Measurements from ENCODE around the gene CBX2. TPM values are rescaled to one million over a fixed set of nuclear protein-coding genes. Genes with fewer than 3 reads are reported as not detected.

Gene CBX2
- polyA plus RNA-seq, 3 donors, result 0.79 to 1.3 (median 1.3) TPM

GRCh38 chr17:79814974-79815835 is 37.3 kb downstream of the CBX2 start:
- 4 to 10% (median 4%) methylated on average over 90 to 96 of the region's 96 CpGs for WGBS, 3 donors
- H3K27ac ChIP-seq (ENCODE audit: low read depth, low read length), result no peak overlapping the region

- no peak overlapping the region for H3K27ac ChIP-seq (ENCODE audit: low read depth, low read length)
- WGBS, 3 donors, result 51 to 61% (median 59%) methylated on average over 34 to 41 of the region's 41 CpGs
These were observed 38.0 kb downstream of the CBX2 start for GRCh38 chr17:79815836-79816461.

- 91 to 94% (median 93%) methylated on average over 12 of the region's 12 CpGs for WGBS, 3 donors
- no peak overlapping the region for H3K27ac ChIP-seq (ENCODE audit: low read depth, low read length)
These were observed 40.2 kb downstream of the CBX2 start for GRCh38 chr17:79818026-79818758.

- 86 to 87% (median 86%) methylated on average over 5 of the region's 5 CpGs for whole genome bisulfite sequencing, 3 donors
- no peak overlapping the region for H3K27ac ChIP-seq (ENCODE audit: low read depth, low read length)
These were observed 41.1 kb downstream of the CBX2 start for GRCh38 chr17:79819085-79819484.

- H3K27ac ChIP-seq (ENCODE audit: low read depth, low read length), result no peak overlapping the region
- WGBS, 3 donors, result 95 to 96% (median 96%) methylated on average over 13 of the region's 13 CpGs
These were observed 41.8 kb downstream of the CBX2 start for GRCh38 chr17:79819534-79820276.

- H3K27ac ChIP-seq (ENCODE audit: low read depth, low read length), result no peak overlapping the region
- 75 to 93% (median 92%) methylated on average over 4 of the region's 4 CpGs for WGBS, 3 donors
These were observed 43.0 kb downstream of the CBX2 start for GRCh38 chr17:79820959-79821330.

GRCh38 chr17:79821331-79822095 is 43.6 kb downstream of the CBX2 start:
- no peak overlapping the region for H3K27ac ChIP-seq (ENCODE audit: low read depth, low read length)
- WGBS, 3 donors, result 72 to 91% (median 88%) methylated on average over 12 of the region's 12 CpGs

GRCh38 chr17:79822583-79823124 is 44.7 kb downstream of the CBX2 start:
- H3K27ac ChIP-seq (ENCODE audit: low read depth, low read length), result no peak overlapping the region
- 93 to 96% (median 95%) methylated on average over 17 of the region's 17 CpGs for WGBS, 3 donors

GRCh38 chr17:79824234-79824633 is 46.3 kb downstream of the CBX2 start:
- WGBS, 3 donors, result 96 to 97% (median 97%) methylated on average over 17 of the region's 17 CpGs
- H3K27ac ChIP-seq (ENCODE audit: low read depth, low read length), result no peak overlapping the region

- 66 to 90% (median 88%) methylated on average over 6 of the region's 6 CpGs for WGBS, 3 donors
These were observed 47.1 kb downstream of the CBX2 start for GRCh38 chr17:79824893-79825579.

GRCh38 chr17:79825580-79825921 is 47.6 kb downstream of the CBX2 start:
- no peak overlapping the region for H3K27ac ChIP-seq (ENCODE audit: low read depth, low read length)
- 94 to 98% (median 95%) methylated on average over 5 of the region's 5 CpGs for WGBS, 3 donors

More at GRCh38 chr17:79824893-79825579, 47.1 kb downstream of the CBX2 start:
- H3K27ac ChIP-seq (ENCODE audit: low read depth, low read length), result no peak overlapping the region

- H3K27ac ChIP-seq (ENCODE audit: low read depth, low read length), result no peak overlapping the region
- 20 to 69% (median 37%) methylated on average over 11 of the region's 11 CpGs for WGBS, 3 donors
These were observed 48.3 kb downstream of the CBX2 start for GRCh38 chr17:79826204-79826680.

GRCh38 chr17:79826841-79827578 is 49.1 kb downstream of the CBX2 start:
- H3K27ac ChIP-seq (ENCODE audit: low read depth, low read length), result no peak overlapping the region
- 81 to 86% (median 84%) methylated on average over 26 of the region's 26 CpGs for WGBS, 3 donors

- no peak overlapping the region for H3K27ac ChIP-seq (ENCODE audit: low read depth, low read length)
- WGBS, 3 donors, result 67 to 82% (median 72%) methylated on average over 2 of the region's 2 CpGs
These were observed 51.1 kb downstream of the CBX2 start for GRCh38 chr17:79829004-79829403.

- 57 to 77% (median 69%) methylated on average over 2 of the region's 2 CpGs for WGBS, 3 donors
- no peak overlapping the region for H3K27ac ChIP-seq (ENCODE audit: low read depth, low read length)
These were observed 51.5 kb downstream of the CBX2 start for GRCh38 chr17:79829457-79829856.

GRCh38 chr17:79830303-79830702 is 52.4 kb downstream of the CBX2 start:
- WGBS, 3 donors, result 65 to 78% (median 78%) methylated on average over 8 of the region's 8 CpGs
- H3K27ac ChIP-seq (ENCODE audit: low read depth, low read length), result no peak overlapping the region

Measured in adipose tissue (tissue), 3 donors.